ENCODE data around the gene STX5. TPM values are rescaled to one million over a fixed set of nuclear protein-coding genes. Genes with fewer than 3 reads are reported as not detected.
"Not testable (repeated sequence)": the region's sequence is repeated elsewhere in the genome, so short reads cannot be mapped to it uniquely, and the experiment has no call there.

STX5 gene
- total RNA-seq, 1 donor from 2014 or later: 30.2 TPM

DNA sequence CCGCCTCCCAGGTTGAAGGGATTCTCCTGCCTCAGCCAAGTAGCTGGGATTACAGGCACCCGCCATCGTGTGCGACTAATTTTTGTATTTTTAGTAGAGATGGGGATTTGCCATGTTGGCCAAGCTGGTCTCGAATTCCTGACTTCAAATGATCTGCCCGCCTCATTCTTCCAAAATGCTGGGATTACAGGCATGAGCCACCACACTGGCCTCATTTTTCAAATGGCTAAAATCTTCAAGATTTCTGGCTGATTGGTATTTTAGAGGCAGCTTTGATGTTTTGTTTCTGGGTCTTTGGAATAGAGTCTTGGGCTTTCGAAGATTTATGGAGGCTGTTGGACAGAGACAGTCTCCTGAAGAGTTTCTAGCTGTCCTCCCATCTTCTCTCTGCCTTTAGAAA lies 43.0 kb upstream of the STX5 start:
- no peaks in the 10 kb centered on the region for H3K36me3 ChIP-seq
- no peak for TF ChIP-seq EZH2 (IDR thresholded peaks at IDR 0.05)
- TF ChIP-seq, protein P1, sequence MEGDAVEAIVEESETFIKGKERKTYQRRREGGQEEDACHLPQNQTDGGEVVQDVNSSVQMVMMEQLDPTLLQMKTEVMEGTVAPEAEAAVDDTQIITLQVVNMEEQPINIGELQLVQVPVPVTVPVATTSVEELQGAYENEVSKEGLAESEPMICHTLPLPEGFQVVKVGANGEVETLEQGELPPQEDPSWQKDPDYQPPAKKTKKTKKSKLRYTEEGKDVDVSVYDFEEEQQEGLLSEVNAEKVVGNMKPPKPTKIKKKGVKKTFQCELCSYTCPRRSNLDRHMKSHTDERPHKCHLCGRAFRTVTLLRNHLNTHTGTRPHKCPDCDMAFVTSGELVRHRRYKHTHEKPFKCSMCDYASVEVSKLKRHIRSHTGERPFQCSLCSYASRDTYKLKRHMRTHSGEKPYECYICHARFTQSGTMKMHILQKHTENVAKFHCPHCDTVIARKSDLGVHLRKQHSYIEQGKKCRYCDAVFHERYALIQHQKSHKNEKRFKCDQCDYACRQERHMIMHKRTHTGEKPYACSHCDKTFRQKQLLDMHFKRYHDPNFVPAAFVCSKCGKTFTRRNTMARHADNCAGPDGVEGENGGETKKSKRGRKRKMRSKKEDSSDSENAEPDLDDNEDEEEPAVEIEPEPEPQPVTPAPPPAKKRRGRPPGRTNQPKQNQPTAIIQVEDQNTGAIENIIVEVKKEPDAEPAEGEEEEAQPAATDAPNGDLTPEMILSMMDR (IDR thresholded peaks at IDR 0.05): no peak
- no peak for TF ChIP-seq EZH2phosphoT487 (IDR thresholded peaks at IDR 0.05)
- H3K4me1 ChIP-seq: peaks cover 7% of the 10 kb centered on the region
- no peak overlapping the region for H3K4me2 ChIP-seq
- H3K4me3 Mint-ChIP-seq: no peak overlapping the region
- no peak for DNase-seq (ENCODE audit: low spot score)
- no peaks in the 10 kb centered on the region for H3K27me3 ChIP-seq
- H3K9me3 ChIP-seq (ENCODE audit: low read depth): no peaks in the 10 kb centered on the region
- no peaks in the 10 kb centered on the region for H3K9me3 Mint-ChIP-seq
- peaks cover 34% of the 10 kb centered on the region for H4K20me1 ChIP-seq (ENCODE audit: low read depth)
- no peak overlapping the region for H3K9ac ChIP-seq
- H3K79me2 ChIP-seq (ENCODE audit: low read depth): peaks cover 98% of the 10 kb centered on the region
- H3K4me3 ChIP-seq: no peak overlapping the region
- H3K27me3 Mint-ChIP-seq (ENCODE audit: insufficient read depth, low read depth): peaks cover 5% of the 10 kb centered on the region
- H2AFZ ChIP-seq (replicated peaks): no peak overlapping the region
- H3K27ac ChIP-seq: peak overlapping the region; percentile 10
- peaks cover 12% of the 10 kb centered on the region for H3K4me1 Mint-ChIP-seq
- peaks cover 9% of the 10 kb centered on the region for H3K36me3 Mint-ChIP-seq
- no peak overlapping the region for H3K27ac Mint-ChIP-seq
- H3F3A ChIP-seq (ENCODE audit: low read depth): peaks cover 36% of the 10 kb centered on the region

DNA sequence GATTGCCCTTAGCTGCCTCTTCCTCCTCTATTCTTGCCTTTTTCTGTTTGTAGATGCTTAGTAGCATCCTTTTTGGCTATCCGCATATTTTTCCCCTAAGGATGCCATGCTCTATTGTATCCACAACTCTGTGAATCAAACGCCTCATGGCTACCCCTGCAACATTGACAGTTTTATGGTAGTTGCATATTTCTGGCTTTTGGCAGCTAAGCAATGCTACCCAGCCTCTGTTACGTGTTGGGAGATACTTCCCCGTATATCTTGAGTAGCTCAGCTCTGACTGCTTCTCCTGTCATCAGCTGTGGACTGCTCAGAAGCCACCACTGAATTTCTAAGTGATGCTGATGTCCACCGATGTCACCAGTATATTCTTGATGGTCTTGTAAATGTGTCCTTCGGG lies 33.8 kb upstream of the STX5 start:
- H4K20me1 ChIP-seq (ENCODE audit: low read depth): peaks cover 61% of the 10 kb centered on the region
- H3K27me3 ChIP-seq: no peaks in the 10 kb centered on the region
- peaks cover 27% of the 10 kb centered on the region for H3F3A ChIP-seq (ENCODE audit: low read depth)
- peaks cover 12% of the 10 kb centered on the region for H3K36me3 Mint-ChIP-seq
- H3K4me2 ChIP-seq: no peak overlapping the region
- peaks cover 100% of the 10 kb centered on the region for H3K79me2 ChIP-seq (ENCODE audit: low read depth)
- no peak overlapping the region for H2AFZ ChIP-seq (replicated peaks)
- H3K4me3 ChIP-seq: no peak overlapping the region
- H3K27ac Mint-ChIP-seq: no peak overlapping the region
- no peaks in the 10 kb centered on the region for H3K27me3 Mint-ChIP-seq (ENCODE audit: insufficient read depth, low read depth)
- no peak overlapping the region for H3K4me3 Mint-ChIP-seq
- TF ChIP-seq, protein P1 (IDR thresholded peaks at IDR 0.05): no peak
- TF ChIP-seq EZH2phosphoT487 (IDR thresholded peaks at IDR 0.05) (no peak), EZH2 (IDR thresholded peaks at IDR 0.05) (no peak)
- no peak for DNase-seq (ENCODE audit: low spot score)
- H3K9me3 Mint-ChIP-seq: no peaks in the 10 kb centered on the region
- no peak overlapping the region for H3K9ac ChIP-seq
- peaks cover 5% of the 10 kb centered on the region for H3K4me1 ChIP-seq
- H3K4me1 Mint-ChIP-seq: peaks cover 20% of the 10 kb centered on the region
- H3K9me3 ChIP-seq (ENCODE audit: low read depth): no peaks in the 10 kb centered on the region
- H3K27ac ChIP-seq: no peak overlapping the region
- H3K36me3 ChIP-seq: no peaks in the 10 kb centered on the region

DNA sequence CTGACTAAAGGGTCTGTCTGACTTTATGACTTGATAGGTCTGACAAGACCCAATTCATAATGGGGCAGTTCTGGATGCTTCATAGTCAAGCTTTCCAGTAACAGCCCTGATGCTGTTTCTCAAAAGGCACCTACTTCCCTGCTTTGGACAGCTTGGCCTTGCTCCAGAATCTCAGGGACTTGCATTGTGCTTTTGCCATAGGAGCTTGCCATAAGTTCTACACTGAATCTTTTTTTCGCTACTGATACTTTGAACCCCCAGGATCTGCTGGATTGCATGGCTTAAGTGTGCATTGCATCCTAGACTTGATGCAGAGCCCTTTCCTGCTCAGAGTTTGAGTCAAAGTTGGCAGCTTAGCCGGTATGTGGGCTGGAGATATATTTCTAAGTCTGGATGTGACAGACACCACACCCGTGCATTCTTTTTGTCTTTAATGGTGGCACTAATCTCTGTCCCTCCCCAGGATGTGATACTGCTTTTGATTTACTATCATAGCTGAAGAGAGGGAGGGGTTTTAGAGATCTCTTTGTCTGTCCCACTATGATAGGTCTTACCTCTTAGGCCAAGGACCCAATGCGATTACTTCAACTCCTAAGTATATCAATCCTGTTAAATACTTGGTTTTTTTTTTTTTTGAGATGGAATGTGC lies 32.0 kb upstream of the STX5 start:
- Mint-ChIP-seq H3K9me3 (no peaks in the 10 kb centered on the region), H3K27me3 (ENCODE audit: insufficient read depth, low read depth) (peaks cover 2% of the 10 kb centered on the region), H3K4me3 (peak overlapping the region; percentile 43), H3K36me3 (peaks cover 19% of the 10 kb centered on the region), H3K4me1 (peaks cover 33% of the 10 kb centered on the region), H3K27ac (peak overlapping the region; percentile 57)
- Histone ChIP-seq H3K4me3 (no peak overlapping the region), H2AFZ (replicated peaks) (no peak overlapping the region), H4K20me1 (ENCODE audit: low read depth) (peaks cover 69% of the 10 kb centered on the region), H3K79me2 (ENCODE audit: low read depth) (peaks cover 100% of the 10 kb centered on the region), H3F3A (ENCODE audit: low read depth) (peaks cover 34% of the 10 kb centered on the region), H3K36me3 (no peaks in the 10 kb centered on the region), H3K9me3 (ENCODE audit: low read depth) (no peaks in the 10 kb centered on the region), H3K9ac (no peak overlapping the region), H3K4me2 (no peak overlapping the region), H3K27me3 (no peaks in the 10 kb centered on the region), H3K4me1 (peaks cover 5% of the 10 kb centered on the region), H3K27ac (no peak overlapping the region)
- no peak for TF ChIP-seq EZH2 (IDR thresholded peaks at IDR 0.05)
- TF ChIP-seq EZH2phosphoT487 (IDR thresholded peaks at IDR 0.05): no peak
- TF ChIP-seq, protein P1 (IDR thresholded peaks at IDR 0.05): no peak
- DNase-seq (ENCODE audit: low spot score): no peak

DNA sequence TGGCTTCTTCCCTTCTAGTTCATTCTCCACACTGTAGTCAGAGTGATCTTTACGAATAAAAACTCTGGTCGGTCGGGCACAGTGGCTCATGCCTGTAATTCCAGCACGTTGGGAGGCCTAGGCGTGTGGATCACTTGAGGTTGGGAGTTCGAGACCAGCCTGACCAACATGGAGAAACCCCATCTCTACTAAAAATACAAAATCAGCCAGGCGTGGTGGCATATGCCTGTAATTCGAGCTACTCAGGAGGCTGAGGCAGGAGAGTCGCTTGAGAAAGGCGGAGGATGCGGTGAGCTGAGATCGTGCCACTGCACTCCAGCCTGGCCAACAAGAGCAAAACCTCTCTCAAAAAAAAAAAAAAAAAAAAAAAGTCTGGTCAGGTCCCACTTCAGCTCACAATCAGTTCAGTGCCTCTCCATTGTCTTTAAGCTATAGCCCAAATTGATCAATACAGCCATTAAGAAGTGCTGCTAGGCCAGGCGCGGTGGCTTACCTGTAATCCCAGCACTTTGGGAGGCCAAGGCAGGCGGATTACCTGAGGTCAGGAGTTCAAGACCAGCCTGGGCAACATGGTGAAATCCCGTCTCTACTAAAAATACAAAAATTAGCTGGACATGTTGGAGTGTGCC lies 29.8 kb upstream of the STX5 start:
- Histone ChIP-seq H4K20me1 (ENCODE audit: low read depth) (peaks cover 65% of the 10 kb centered on the region), H3K4me1 (peaks cover 15% of the 10 kb centered on the region), H3K27ac (peak overlapping the region; percentile 45), H3F3A (ENCODE audit: low read depth) (peaks cover 40% of the 10 kb centered on the region), H3K79me2 (ENCODE audit: low read depth) (peaks cover 100% of the 10 kb centered on the region)
- Mint-ChIP-seq H3K36me3 (peaks cover 17% of the 10 kb centered on the region), H3K4me3 (peak overlapping the region; percentile 46), H3K27ac (peak overlapping the region; percentile 85), H3K4me1 (peaks cover 44% of the 10 kb centered on the region)
- H3K9ac ChIP-seq; H3K27me3 ChIP-seq; H3K4me3 ChIP-seq; H3K36me3 ChIP-seq; H3K4me2 ChIP-seq; H3K9me3 ChIP-seq (ENCODE audit: low read depth); DNase-seq (ENCODE audit: low spot score); H3K27me3 Mint-ChIP-seq (ENCODE audit: insufficient read depth, low read depth); H2AFZ ChIP-seq (replicated peaks); H3K9me3 Mint-ChIP-seq: not testable (repeated sequence)
